ENCODE measurements around the gene SYCN. TPM values are rescaled to one million over a fixed set of nuclear protein-coding genes. Genes with fewer than 3 reads are reported as not detected.
"Not testable (repeated sequence)": the region's sequence is repeated elsewhere in the genome, so short reads cannot be mapped to it uniquely, and the experiment has no call there.

SYCN gene, protein sequence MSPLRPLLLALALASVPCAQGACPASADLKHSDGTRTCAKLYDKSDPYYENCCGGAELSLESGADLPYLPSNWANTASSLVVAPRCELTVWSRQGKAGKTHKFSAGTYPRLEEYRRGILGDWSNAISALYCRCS
- polyA plus RNA-seq (ENCODE audit: insufficient read length in 4 of 4): not detected

DNA sequence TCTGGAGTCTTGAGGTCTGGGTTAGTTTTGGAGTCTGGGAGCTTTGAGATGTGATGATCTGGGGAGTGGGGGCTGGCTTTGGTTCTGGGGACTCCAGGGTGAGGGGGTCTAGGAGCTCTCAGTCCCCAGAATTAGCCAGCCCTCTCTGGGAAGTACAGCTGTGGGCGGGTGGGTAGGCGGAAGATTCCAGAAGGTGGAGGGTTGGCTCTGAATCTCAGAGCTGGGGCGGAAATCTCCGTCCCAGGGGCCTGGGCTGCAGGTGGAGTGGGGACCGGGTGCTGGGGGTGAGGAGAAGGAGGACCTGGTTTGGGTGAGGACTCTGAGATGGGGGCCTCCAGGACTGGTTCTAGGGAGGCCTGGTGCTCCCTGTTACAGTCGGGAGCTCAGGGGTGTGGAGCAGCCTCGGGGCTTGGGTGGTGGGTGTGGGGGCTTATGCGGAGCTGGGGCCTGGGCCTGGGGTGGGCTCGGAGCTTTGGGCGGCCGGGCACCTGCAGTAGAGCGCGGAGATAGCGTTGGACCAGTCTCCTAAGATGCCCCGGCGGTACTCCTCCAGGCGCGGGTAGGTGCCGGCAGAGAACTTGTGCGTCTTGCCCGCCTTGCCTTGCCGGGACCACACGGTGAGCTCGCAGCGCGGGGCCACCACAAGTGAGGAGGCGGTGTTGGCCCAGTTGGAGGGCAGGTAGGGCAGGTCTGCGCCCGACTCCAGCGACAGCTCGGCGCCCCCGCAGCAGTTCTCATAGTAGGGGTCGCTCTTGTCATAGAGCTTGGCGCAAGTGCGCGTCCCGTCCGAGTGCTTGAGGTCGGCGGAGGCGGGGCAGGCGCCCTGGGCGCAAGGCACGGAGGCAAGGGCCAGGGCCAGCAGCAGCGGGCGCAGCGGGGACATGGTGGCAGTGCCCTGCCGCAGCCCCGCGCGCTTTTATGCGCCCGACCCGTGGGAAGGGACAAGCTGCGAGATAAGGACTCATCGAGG lies at the start of gene SYCN:
SYCN (minus strand) TSS at position 892 of the 970 bp plus-strand sequence; CDS start at position 883, 9 bp downstream.
- DNase-seq (ENCODE audit: low read depth in 4 of 4, low spot score in 2 of 4): no peak

DNA sequence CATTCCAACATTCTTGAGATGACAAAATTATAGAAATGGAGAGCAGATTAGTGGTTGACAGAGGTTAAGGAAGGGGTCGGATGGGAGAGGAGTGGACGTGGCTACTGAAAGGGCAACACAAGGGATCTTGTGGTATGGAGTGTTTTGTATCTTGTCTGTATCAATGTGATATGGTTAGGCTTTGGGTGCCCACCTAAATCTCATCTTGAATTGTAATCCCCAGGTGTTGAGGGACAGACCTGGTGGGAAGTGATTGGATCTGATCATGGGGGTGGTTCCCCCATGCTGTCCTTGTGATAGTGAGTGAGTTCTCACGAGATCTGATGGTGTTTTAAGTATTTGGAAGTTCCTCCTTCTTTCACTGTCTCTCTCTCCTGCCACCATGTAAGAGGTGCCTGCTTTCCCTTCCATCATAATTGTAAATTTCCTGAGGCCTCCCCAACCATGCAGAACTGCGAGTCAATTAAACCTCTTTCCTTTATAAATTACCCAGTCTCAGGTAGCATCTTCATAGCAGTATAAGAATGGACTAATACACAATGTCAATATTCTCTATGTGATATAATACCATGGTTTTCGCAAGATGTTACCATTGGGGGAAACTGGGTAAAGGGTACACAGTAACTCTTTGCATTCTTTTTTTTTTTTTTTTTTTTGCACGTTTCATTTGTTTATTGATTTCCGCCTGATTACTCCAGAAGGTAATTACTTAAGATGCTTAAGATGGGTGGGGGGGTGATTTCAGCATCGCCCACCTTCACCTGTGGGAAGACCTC lies 49.5 kb upstream of the SYCN start:
- no peak for DNase-seq (ENCODE audit: low read depth in 4 of 4, low spot score in 2 of 4)

DNA sequence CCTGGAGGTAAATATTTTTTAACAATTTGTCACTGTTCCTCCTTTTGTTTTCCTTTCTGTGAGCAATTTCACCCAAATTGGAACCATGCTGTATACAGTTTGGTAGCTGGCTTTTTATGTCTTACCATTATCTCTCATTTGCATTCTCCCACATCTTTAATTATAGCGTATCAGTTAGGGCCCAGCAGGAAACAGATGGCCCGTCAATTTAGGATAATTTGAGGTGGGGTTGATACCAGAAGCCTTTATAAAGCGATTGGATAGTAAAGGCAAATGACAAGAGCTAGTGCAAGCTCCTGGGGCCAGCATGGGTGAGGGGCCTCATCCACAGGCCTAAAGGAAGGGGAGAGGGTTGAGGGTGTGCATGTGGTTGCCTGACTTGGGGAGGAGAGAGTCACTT lies 48.4 kb upstream of the SYCN start:
- DNase-seq (ENCODE audit: low read depth in 4 of 4, low spot score in 2 of 4): no peak

DNA sequence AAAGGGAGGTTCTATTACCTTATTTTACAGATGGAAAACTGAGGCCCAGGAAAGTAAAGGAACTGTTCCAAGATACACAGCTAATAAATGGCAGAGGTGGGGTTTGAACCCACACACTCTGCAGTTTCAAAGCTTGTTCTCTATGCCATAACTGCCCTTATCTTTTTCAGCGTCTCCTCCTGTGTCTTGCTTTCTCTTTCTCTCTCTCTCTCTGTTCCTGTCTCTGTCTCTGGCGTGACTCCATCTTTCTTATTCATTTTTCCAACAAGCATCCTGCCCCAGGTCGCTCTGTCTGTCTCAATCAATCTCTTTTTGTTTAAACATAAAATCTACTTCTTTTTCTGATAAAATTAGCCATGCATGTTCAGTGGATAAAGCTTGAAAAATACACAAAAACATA lies 47.8 kb upstream of the SYCN start:
- no peak for DNase-seq (ENCODE audit: low read depth in 4 of 4, low spot score in 2 of 4)

DNA sequence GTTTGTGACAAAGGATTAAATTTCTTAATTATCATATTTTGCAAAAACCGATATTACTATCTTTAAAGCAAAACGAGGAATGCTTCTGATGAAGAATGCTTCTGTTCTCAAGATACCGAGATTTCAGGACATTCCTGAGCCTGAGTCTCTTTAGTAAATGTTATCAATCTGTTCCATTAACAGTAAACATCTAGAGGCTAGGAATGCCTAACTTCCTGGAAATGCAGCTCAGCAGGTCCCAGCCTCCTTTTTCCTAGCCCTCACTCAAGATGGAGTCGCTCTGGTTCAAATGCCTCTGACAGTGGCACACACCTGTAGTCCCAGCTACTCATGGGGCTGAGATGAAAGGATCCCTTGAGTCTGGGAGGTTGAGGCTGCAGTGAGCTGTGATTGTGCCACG lies 47.0 kb upstream of the SYCN start:
- DNase-seq (ENCODE audit: low read depth in 4 of 4, low spot score in 2 of 4): no peak

DNA sequence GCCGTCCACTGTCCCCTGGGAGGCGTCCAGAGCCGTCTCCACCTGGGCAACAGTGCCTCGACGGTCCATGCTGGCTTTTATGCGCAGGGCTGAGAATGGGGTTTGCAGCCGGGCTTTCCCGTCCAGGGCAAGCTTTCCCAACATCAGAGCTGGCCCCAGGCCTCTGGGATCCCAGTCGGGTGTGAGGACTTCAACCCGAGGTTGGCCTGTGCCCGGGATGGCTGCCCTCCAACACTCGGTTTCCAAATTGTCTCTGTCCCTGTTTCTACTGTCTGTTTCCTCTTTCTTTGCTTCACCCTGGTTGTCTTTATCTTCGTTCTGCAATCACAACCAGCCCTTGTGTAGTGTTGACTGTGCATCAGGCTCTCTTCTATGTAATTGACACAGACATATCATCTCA lies 44.7 kb upstream of the SYCN start, which contains the start of gene IFNL4:
IFNL4 (minus strand) TSS at position 51 of the 400 bp plus-strand sequence.
- DNase-seq (ENCODE audit: low read depth in 4 of 4, low spot score in 2 of 4): no peak

DNA sequence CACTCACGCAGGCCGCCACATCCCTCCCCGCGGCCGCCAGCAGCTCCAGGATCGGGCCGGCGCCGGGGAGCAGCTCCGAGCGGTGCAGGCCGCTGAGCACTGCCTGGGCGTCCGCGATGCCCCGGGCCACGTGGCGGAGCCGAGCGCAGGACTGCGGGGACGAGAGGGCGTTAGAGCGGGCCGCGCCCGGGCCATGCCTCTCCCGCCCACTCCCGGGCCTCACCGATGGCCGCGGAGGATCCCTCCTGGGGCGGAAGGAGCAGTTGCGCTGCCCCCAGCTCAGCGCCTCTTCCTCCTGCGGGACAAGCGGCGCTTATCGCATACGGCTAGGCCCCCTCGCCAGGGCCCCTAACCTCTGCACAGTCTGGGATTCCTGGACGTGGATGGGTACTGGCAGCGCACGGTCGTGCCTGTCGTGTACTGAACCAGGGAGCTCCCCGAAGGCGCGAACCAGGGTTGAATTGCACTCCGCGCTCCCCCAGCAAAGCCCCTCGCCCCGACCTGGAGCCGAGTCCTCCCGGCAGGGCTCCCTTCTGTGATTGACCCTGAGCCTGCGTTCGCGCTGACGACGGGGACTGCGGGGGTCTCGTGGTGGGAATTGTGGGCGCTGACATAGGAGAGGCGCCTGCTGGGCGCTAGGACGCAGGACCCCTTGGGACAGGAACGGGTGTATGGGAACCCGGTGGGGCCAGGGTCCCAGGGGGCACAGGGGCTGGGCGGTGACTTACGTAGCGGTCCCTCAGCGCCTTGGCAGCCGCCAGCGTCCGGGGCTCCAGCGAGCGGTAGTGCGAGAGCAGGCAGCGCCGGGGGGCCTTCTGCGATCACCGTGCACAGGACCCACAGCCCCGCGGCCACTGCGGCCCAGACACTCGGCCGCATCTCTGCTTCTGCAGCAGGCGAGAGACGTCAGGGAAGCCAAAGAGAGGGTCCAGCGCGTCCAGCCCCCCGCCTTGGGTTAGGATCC lies 43.9 kb upstream of the SYCN start:
- DNase-seq (ENCODE audit: low read depth in 4 of 4, low spot score in 2 of 4): no peak

DNA sequence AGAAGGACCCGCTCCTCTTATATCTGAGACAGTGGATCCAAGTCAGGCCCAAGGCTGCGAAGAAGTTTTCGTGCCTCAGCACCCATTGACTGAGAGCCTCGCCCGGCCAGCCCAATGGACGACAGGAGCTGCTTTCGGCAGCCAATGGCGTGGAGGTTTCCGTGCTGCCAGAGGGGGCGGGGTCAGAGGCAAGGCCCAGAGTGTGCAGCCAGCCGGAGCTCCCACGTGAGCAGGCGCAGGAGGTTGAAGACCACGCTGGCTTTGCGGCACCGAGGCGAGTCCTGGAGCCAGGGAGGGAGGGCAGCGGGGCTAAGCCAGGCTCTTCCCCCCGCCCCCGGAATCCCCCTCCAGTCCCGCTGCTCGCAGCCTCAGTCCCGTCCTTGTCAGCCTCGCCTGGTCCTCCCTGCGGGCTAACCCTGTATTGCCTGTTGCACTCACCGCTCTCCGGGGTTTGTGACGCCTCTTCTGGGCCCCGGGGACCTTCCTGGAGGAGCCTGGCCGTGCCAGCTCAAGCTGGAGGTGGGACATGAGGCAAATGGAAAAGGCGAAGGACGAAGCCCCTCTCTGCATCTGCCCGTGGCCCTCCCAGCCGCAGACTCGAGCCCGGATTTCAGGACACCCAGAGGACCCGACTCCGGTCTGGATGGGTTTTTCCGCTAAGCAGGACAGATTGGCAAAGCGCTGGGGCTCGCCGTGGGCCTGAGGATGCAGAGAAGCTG lies 43.0 kb upstream of the SYCN start:
- DNase-seq (ENCODE audit: low read depth in 4 of 4, low spot score in 2 of 4): no peak

DNA sequence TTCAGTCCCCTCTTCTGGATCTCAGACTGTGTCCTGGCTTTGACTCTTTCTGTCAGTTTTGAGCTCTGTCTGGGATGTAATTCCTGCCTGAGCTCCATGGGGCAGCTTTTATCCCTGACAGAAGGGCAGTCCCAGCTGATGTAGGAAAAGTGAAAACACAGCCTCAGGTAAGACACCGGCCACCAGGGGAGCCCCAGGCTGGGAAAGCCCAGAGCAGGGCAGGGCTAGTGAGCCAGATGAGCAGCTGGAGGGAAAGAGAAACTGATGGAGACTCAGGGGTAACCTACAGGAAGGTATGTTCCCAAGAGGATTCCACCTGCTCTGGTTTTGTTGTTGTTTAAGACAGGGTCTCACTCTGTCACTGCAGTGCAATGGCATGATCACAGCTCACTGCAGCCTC lies 41.1 kb upstream of the SYCN start:
- DNase-seq (ENCODE audit: low read depth in 4 of 4, low spot score in 2 of 4): not testable (repeated sequence)

DNA sequence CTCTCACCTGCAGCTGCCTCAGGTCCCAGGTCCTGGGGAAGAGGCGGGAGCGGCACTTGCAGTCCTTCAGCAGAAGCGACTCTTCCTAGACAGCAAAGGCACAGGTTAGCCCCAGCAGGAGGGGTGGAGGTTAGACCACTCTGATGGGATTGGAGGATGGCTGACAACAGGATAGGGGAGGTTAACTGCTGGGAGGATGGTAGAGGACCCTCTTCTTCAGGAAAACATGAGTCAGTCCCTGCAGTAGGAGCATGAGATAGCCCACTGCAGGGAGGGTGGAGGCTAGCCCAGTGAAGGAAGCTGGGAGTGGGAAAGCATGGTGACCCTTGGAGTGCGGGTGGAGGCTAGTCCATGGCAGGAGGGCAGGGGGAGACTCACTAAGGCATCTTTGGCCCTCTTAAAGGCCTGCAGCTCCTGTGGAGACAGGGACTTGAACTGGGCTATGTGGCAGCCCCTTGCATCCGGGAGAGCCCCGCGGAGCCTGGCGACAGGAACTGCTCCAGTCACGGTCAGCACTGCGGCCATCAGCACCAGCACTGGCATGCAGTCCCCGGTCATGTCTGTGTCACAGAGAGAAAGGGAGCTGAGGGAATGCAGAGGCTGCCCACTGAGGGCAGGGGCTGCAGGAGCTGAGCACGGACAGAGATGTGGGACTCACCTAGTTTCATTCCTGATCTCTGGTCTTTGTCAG lies 40.5 kb upstream of the SYCN start, which contains the start of gene IFNL3:
IFNL3 (minus strand) TSS at position 597 of the 691 bp plus-strand sequence; CDS start at position 558, 39 bp downstream.
- not testable (repeated sequence) for DNase-seq (ENCODE audit: low read depth in 4 of 4, low spot score in 2 of 4)

DNA sequence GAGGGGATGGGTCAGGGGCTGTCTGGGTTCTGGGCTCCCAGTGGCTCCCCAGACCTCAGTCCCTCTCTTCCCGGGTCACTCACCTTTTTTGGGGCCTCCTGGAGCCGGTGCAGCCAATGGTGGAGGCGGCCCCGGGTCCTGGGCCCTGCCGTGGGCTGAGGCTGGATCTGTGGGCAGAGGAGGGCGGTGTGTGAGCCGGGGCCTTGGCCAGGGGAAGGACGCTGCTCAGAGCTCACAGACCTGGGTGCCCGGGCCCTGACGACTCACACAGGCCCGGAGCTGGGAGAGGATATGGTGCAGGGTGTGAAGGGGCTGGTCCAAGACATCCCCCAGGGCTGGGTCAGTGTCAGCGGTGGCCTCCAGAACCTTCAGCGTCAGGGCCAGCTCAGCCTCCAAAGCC lies 39.7 kb upstream of the SYCN start:
- not testable (repeated sequence) for DNase-seq (ENCODE audit: low read depth in 4 of 4, low spot score in 2 of 4)

DNA sequence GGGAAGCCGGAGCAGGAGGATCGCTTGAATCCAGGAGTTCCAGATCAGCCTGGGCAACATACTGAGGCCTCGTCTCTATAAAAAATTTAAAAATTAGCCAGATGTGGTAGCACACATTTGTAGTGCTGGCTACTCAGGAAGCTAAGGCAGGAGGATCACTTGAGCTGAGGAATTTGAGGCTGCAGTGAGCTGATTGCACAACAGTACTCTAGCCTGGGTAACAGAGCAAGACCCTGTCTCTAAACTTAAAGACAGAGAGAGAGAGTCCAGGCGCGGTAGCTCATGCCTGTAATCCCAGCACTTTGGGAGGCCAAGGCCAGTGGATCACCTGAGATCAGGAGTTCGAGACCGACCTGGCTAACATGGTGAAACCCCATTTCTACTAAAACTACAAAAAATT lies 36.4 kb upstream of the SYCN start:
- DNase-seq (ENCODE audit: low read depth in 4 of 4, low spot score in 2 of 4): no peak

DNA sequence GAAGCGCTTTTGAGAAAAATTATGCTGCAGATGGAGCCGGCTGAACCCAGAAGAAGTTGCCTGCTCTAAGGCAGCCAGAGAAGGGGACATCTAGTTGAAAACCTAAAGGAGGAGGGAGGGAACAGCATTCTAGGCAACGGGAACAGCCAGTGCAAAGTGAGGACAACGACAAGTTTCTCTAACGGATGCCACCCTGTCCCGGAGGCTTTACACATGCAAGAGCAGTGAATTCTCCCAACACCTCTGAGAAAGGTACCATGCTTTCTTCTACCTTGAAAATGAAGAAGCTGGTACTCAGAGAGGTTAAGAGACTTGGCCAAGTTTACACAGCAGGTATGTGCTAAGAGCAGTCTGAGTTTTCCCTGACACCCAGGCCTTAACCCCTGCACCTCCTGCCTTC lies 34.9 kb upstream of the SYCN start:
- DNase-seq (ENCODE audit: low read depth in 4 of 4, low spot score in 2 of 4): no peak

DNA sequence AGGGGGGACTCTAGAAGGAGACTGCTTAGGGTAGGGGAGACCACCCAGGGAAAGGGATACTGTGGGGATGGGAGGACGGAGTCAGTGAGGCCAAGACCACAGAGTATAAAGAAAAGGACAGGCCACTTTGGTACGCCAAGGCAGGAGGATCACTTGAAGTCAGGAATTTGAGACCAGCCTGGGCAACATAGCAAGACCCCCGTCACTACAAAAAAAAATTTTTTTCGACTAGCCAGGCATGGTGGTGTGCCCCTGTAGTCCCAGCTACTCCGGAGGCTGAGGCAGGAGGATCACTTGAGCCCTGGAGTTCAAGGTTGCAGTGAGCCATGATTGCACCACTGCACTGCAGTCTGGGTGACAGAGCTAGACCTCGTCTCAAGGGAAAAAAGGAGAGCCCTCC lies 34.1 kb upstream of the SYCN start:
- DNase-seq (ENCODE audit: low read depth in 4 of 4, low spot score in 2 of 4): no peak

DNA sequence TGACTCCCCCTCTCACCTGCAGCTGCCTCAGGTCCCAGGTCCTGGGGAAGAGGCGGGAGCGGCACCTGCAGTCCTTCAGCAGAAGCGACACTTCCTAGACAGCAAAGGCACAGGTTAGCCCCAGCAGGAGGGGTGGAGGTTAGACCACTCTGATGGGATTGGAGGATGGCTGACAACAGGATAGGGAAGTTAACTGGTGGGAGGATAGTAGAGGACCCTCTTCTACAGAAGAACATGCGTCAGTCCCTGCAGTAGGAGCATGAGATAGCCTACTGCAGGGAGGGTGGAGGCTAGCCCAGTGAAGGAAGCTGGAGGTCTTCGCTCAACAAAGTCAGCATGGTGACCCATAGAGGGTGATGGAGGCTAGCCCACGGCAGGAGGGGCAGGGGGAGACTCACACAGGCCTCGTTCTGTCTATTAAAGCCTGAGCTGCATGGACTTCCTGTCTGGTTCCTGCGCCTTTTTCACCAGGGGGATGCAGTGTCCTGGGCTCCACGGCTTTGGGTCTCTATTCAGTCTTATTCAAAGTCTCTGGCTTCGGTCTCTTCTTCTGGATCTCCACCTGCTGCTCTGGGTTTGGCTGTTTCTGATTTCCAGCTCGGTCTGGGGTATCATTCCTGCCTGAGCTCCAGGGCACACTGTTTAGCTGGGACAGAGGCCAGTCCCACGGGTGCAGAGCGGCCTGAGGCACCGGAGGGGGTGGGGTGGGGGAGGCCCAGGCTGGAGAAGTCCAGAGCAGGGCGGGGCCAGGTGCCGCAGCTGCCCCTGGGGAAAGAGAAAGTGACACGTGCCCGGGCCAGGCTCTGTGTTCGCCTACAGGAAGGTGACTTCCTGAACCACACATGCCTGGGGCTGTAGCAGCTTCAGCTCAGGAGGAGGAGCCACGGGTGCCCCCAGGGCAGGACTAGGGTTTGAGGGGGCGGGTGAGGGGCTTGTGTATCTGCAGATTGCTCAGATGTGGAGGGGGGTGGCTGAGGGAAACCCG lies 33.4 kb upstream of the SYCN start:
- DNase-seq (ENCODE audit: low read depth in 4 of 4, low spot score in 2 of 4): no peak

DNA sequence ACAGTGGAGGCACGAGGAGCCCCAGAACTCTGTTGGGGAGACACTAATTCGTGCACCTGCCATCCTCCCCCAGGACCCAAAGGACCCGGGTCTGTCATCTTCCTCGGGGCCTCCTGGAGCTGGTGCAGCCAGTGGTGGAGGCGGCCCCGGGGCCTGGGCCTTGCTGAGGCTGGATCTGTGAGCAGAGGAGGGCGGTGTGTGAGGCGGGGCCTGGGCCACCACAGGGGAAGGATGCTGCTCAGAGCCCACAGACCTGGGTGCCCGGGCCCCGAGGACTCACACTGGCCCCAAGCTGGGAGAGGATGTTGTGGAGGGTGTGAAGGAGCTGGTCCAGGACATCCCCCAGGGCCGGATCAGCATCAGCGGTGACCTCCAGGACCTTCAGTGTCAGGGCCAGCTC lies 32.5 kb upstream of the SYCN start:
- DNase-seq (ENCODE audit: low read depth in 4 of 4, low spot score in 2 of 4): no peak

DNA sequence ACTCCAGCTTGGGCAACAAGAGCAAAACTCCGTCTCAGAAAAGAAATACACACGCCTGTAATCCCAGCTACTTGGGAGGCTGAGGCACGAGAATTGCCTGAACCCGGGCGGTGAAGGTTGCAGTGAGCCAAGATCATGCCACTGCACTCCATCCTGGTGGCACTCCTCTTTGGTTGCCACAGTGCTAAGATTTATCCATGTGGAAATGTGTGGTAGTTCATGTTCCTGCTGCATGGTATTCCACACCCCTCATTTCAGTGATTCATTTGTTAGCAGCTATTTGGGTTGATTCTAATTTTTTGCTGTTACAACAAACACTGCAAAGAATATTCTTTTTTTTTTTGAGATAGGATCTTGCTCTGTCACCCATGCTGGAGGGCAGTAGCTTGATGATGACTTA lies 28.6 kb upstream of the SYCN start:
- DNase-seq (ENCODE audit: low read depth in 4 of 4, low spot score in 2 of 4): no peak
